Parathyroid adenoma (tissue), 2 donors: Measurements from ENCODE around the gene BRD3.

Source experiments
- H2AFZ ChIP-seq: fragments of 300-600 bp; sonication (generic); one replicate; pipeline ENCODE4 v1.7.0; 2017; ENCODE audit warnings: antibody characterized with exemption, mild to moderate bottlenecking
- H3K27ac ChIP-seq: fragments of 300-600 bp; sonication (generic); one replicate; pipeline ENCODE4 v1.7.0; 2017
- H3K27me3 ChIP-seq: fragments of 300-600 bp; sonication (generic); one replicate; pipeline ENCODE4 v1.7.0; 2017; ENCODE audit warnings: low read length; ENCODE audit not compliant: control insufficient read depth, insufficient read depth
- H3K36me3 ChIP-seq: fragments of 300-600 bp; sonication (generic); one replicate; pipeline ENCODE4 v1.7.0; 2017; ENCODE audit warnings: low read length; ENCODE audit not compliant: control insufficient read depth, insufficient read depth
- H3K4me1 ChIP-seq: fragments of 300-600 bp; sonication (generic); one replicate; pipeline ENCODE4 v1.7.0; 2017; ENCODE audit warnings: control low read depth
- H3K4me2 ChIP-seq: fragments of 300-600 bp; sonication (generic); one replicate; pipeline ENCODE4 v1.7.0; 2017; ENCODE audit warnings: low read length
- H3K4me3 ChIP-seq: fragments of 300-600 bp; sonication (generic); one replicate; pipeline ENCODE4 v1.7.0; 2017; ENCODE audit warnings: low read depth, low read length
- H3K79me2 ChIP-seq: fragments of 300-600 bp; sonication (generic); one replicate; pipeline ENCODE4 v1.7.0; 2017; ENCODE audit warnings: control low read depth
- H3K9ac ChIP-seq: fragments of 300-600 bp; sonication (generic); one replicate; pipeline ENCODE4 v1.7.0; 2017; ENCODE audit warnings: mild to moderate bottlenecking
- H3K9me3 ChIP-seq: fragments of 300-600 bp; sonication (generic); one replicate; pipeline ENCODE4 v1.7.0; 2017; ENCODE audit warnings: low read length; ENCODE audit not compliant: control insufficient read depth
- TF ChIP-seq, protein P1 (sequence below): fragments of 300-600 bp; sonication (generic); IDR thresholded peaks from one replicate; pipeline ENCODE4 v1.7.0; 2017; ENCODE audit warnings: antibody characterized with exemption, mild to moderate bottlenecking
- donor health status: primary hyperparathyroidism.

Gene BRD3

DNA sequence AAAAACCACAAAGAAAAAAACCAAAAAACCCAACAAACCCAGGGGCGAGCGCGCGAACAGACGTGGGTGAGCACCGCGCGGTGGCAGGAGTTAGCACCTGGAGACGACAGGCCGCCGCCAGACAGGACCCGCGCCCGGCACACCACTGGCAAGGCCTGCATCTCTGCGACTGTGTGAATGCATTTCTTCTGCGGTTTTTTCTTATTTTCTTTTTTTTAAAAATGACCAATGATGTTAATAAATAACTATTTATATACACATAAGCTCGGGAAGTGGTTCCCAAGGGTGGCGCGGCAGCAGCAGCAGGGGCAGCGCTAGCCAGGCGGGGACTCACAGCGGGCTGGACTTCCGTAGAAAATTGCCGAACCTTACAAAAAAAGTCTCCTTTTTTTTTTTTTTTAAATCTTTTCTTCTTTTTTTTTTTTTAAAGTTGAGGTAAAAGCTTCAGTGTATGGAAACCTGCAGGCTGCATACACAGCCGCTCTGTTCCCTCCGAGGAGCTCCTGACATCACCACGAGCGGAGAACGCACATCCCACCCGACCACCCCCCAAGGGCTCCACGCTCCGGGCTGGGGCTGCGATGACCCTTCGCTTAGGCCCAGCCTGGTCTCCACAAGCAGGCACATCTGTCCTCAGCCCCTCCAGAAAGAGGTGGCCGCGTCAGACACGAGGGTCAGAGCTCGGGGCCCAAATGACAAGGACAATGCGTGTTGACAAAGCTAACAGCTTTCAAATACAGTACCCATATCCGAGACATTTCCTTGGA is 35.2 kb downstream of the BRD3 start:
- H3K9ac ChIP-seq = no peak overlapping the region
- no peaks in the 10 kb centered on the region for H3K79me2 ChIP-seq
- no peaks in the 10 kb centered on the region for H3K9me3 ChIP-seq
- TF ChIP-seq, protein P1, sequence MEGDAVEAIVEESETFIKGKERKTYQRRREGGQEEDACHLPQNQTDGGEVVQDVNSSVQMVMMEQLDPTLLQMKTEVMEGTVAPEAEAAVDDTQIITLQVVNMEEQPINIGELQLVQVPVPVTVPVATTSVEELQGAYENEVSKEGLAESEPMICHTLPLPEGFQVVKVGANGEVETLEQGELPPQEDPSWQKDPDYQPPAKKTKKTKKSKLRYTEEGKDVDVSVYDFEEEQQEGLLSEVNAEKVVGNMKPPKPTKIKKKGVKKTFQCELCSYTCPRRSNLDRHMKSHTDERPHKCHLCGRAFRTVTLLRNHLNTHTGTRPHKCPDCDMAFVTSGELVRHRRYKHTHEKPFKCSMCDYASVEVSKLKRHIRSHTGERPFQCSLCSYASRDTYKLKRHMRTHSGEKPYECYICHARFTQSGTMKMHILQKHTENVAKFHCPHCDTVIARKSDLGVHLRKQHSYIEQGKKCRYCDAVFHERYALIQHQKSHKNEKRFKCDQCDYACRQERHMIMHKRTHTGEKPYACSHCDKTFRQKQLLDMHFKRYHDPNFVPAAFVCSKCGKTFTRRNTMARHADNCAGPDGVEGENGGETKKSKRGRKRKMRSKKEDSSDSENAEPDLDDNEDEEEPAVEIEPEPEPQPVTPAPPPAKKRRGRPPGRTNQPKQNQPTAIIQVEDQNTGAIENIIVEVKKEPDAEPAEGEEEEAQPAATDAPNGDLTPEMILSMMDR = no peak
- H3K27ac ChIP-seq = no peak overlapping the region
- H3K27me3 ChIP-seq = no peaks in the 10 kb centered on the region
- no peak overlapping the region for H3K4me3 ChIP-seq
- no peak overlapping the region for H2AFZ ChIP-seq
- H3K4me2 ChIP-seq = no peak overlapping the region
- H3K36me3 ChIP-seq = no peaks in the 10 kb centered on the region
- no peaks in the 10 kb centered on the region for H3K4me1 ChIP-seq

DNA sequence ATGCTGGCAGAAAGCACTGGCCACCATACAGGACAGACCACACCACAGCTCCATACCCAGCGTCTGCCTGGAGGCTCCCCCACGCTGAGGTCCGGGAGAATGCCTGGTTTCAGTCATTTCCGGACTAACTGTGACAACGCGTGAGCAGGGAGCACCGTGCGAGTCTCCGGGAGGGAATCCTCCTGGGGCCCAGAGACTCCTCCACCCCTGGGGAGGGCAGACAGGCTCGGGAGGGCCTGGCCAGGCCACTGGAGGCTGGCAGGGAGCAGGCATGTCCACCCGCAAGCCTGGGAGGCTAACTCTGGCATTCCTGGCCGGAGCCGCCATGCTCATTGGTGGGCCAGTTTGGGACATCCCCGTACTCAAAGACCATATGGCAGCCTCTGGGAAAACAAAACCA is 36.0 kb downstream of the BRD3 start:
- Histone ChIP-seq H3K9ac (no peak overlapping the region), H3K27ac (no peak overlapping the region), H3K27me3 (no peaks in the 10 kb centered on the region), H3K79me2 (no peaks in the 10 kb centered on the region), H3K36me3 (no peaks in the 10 kb centered on the region), H3K4me3 (no peak overlapping the region), H3K4me1 (no peaks in the 10 kb centered on the region), H3K4me2 (no peak overlapping the region), H2AFZ (no peak overlapping the region), H3K9me3 (no peaks in the 10 kb centered on the region)
- TF ChIP-seq, protein P1 = no peak

DNA sequence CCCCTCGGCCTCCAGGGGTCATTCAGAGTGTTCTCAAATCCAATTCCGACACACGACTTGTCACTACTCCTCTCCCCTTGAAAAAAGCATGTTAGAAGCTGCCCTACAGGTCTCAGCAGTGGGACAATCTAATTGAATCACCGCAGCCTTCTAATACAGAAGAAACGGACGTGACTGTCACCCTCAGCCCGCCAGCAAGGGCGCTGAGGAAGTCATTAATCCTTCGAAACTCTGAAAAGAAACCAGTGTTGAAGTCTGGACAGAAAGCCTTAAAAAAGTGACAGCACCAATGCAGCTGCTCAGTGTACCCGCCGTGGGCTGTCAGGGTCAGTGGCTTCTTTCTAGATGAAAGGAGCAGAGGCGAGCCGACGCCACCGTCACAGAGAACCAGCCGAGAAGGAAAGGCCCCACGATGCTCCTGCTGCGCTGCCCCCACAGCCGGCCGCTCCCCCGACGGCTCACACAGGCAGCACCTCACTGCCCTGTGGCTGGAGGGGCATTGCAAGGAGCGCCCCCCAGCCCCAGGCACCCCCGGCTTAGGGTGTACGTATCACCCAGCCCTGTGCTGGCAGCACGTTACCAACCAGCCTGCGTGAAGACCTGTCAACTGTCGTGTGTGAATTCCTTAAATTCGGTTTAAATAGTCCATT is 36.9 kb downstream of the BRD3 start:
- H3K9ac ChIP-seq = no peak overlapping the region
- no peaks in the 10 kb centered on the region for H3K36me3 ChIP-seq
- H2AFZ ChIP-seq = no peak overlapping the region
- no peak overlapping the region for H3K4me3 ChIP-seq
- H3K9me3 ChIP-seq = no peaks in the 10 kb centered on the region
- no peaks in the 10 kb centered on the region for H3K4me1 ChIP-seq
- H3K27me3 ChIP-seq = no peaks in the 10 kb centered on the region
- TF ChIP-seq, protein P1 = no peak
- no peaks in the 10 kb centered on the region for H3K79me2 ChIP-seq
- H3K27ac ChIP-seq = no peak overlapping the region
- H3K4me2 ChIP-seq = no peak overlapping the region

DNA sequence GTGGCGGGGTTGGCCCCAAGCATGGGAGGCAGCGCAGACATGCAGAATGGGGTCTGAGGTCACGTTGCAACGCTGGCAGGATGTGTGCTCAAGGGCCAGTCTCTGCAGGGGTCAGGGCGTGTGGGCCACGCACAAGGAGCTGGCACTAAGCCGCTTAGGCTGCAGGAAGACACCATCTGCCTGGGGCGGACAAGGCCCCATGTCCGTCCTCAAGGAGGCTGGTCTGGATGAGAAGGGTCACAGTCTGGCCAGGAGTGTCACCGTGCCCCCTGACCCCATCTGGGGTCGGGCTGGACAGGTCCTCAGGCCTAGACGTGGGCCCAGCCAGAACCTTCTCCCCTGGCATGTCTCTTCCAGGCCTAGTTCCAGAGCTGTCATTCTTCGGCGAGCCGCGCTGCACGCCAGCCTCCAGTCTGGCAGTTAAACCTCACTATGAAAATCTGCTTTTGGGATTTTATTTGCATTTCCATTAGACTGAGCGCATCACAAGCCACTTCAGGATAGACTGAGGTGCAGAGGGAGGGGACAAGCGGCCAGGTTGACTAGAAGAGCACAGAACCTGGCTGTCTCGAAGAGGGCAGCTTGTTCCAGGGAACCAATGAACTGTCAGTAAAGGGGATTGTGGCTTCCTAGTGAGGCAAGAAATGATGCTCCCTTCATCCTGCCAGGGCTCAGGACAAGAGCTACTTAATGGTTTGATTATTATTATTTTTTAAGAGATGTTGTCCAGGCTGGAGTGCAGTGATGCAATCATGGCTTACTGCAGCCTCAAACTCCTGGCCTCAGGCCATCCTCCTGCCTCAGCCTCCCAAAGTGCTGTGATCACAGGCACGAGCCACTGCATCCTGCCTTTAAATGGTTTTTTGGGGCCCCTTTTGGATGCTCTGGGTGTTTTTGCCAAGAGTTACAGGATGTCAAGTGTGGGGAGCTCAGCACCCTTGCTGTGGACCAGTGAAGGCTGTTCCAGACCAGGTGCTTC is 38.3 kb downstream of the BRD3 start:
- H3K79me2 ChIP-seq = no peaks in the 10 kb centered on the region
- TF ChIP-seq, protein P1 = no peak
- no peaks in the 10 kb centered on the region for H3K4me1 ChIP-seq
- H2AFZ ChIP-seq = no peak overlapping the region
- no peaks in the 10 kb centered on the region for H3K27me3 ChIP-seq
- H3K36me3 ChIP-seq = no peaks in the 10 kb centered on the region
- no peak overlapping the region for H3K4me2 ChIP-seq
- H3K9ac ChIP-seq = no peak overlapping the region
- H3K9me3 ChIP-seq = no peaks in the 10 kb centered on the region
- no peak overlapping the region for H3K27ac ChIP-seq
- no peak overlapping the region for H3K4me3 ChIP-seq
